HS-27A (cell line): ENCODE measurements around the gene RAD51B.

ENCODE experiments used
- DNase-seq: peaks from one replicate; pipeline ENCODE4 v3.0.0-alpha.2; 2012; ENCODE audit warnings: low read depth, missing footprints

The RAD51B gene

GRCh38 chr14:68145539-68145938, 326.0 kb downstream of the RAD51B start:
- no peak for DNase-seq

- DNase-seq = peak; percentile 93
Measured at GRCh38 chr14:68146818-68147217, 327.2 kb downstream of the RAD51B start.

GRCh38 chr14:68147303-68147702, 327.7 kb downstream of the RAD51B start:
- DNase-seq = no peak

- no peak for DNase-seq
Measured at GRCh38 chr14:68148276-68148675, 328.7 kb downstream of the RAD51B start.

- no peak for DNase-seq
Measured at GRCh38 chr14:68148763-68149162, 329.2 kb downstream of the RAD51B start.

GRCh38 chr14:68153275-68153674, 333.7 kb downstream of the RAD51B start:
- DNase-seq = no peak

- no peak for DNase-seq
Measured at GRCh38 chr14:68154275-68154674, 334.7 kb downstream of the RAD51B start.

GRCh38 chr14:68157971-68158371, 338.4 kb downstream of the RAD51B start:
- DNase-seq = no peak

GRCh38 chr14:68158640-68159039, 339.1 kb downstream of the RAD51B start:
- DNase-seq = no peak

GRCh38 chr14:68159701-68160633, 340.4 kb downstream of the RAD51B start:
- DNase-seq = no peak

GRCh38 chr14:68160779-68161546, 341.4 kb downstream of the RAD51B start:
- no peak for DNase-seq

GRCh38 chr14:68162887-68163286, 343.3 kb downstream of the RAD51B start:
- DNase-seq = no peak

GRCh38 chr14:68164711-68165113, 345.1 kb downstream of the RAD51B start:
- no peak for DNase-seq

GRCh38 chr14:68165274-68165843, 345.8 kb downstream of the RAD51B start:
- DNase-seq = no peak

- no peak for DNase-seq
Measured at GRCh38 chr14:68166731-68167382, 347.3 kb downstream of the RAD51B start.

- DNase-seq = no peak
Measured at GRCh38 chr14:68167383-68168087, 348.0 kb downstream of the RAD51B start.

GRCh38 chr14:68168460-68169109, 349.0 kb downstream of the RAD51B start:
- no peak for DNase-seq

GRCh38 chr14:68172216-68172615, 352.6 kb downstream of the RAD51B start:
- DNase-seq = no peak

- DNase-seq = no peak
Measured at GRCh38 chr14:68172627-68173026, 353.0 kb downstream of the RAD51B start.

GRCh38 chr14:68173227-68173972, 353.8 kb downstream of the RAD51B start:
- DNase-seq = no peak
